GM12873 (cell line): ENCODE measurements around the gene TBC1D21.

Experiments used
- TF ChIP-seq, protein P1 (sequence below): IDR thresholded peaks from 2 replicates; pipeline ENCODE4 v1.5.1; 2012; ENCODE audit warnings: low read depth, mild to moderate bottlenecking, moderate library complexity, low read length, control low read depth; ENCODE audit not compliant: insufficient read depth; ENCODE audit errors: missing control alignments

Gene TBC1D21

DNA sequence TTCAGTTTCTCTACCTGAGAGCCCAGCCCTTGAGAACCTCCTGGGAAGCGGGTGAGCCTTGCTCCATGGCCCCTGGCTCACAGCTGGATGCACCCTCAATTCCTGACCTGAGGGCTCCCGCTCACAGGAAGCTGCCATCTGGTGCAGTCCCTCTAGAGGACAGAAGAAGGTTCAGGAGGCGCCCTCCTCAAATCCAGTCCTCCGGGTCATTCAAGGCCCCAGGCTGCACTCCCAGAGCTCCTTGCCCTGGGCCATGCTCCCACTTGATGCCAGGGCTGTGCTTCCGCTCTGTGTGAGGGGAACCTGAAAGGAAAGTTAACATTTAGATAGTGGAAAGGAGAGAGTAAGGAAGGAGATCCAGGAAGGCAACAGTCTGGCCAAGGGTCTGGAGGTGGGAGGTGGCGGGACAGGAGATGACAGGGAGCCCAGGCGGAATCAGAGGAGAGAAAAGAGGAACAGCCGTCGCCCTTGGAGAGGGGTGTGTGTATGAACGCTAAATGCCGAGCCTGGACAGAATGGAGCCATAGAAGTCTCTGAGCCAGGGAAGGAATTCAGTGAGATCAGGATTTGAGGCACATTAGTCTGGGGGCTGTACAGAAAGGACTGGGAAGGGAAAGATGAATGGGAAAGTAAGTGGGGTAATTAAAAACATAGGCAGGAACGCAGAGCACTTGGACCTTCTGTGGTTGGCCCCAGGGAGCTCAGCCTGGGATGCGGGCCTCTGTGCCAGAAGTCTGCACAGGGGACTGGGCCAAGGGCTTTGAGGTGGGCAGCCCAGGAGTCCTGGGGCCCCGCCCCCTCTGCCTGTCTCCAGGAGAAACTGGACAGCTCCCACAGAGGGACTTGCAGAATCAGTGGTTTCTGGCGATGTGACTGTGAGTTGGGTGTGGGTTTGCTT is 26.1 kb downstream of the TBC1D21 start:
- TF ChIP-seq, protein P1, sequence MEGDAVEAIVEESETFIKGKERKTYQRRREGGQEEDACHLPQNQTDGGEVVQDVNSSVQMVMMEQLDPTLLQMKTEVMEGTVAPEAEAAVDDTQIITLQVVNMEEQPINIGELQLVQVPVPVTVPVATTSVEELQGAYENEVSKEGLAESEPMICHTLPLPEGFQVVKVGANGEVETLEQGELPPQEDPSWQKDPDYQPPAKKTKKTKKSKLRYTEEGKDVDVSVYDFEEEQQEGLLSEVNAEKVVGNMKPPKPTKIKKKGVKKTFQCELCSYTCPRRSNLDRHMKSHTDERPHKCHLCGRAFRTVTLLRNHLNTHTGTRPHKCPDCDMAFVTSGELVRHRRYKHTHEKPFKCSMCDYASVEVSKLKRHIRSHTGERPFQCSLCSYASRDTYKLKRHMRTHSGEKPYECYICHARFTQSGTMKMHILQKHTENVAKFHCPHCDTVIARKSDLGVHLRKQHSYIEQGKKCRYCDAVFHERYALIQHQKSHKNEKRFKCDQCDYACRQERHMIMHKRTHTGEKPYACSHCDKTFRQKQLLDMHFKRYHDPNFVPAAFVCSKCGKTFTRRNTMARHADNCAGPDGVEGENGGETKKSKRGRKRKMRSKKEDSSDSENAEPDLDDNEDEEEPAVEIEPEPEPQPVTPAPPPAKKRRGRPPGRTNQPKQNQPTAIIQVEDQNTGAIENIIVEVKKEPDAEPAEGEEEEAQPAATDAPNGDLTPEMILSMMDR, result no peak

DNA sequence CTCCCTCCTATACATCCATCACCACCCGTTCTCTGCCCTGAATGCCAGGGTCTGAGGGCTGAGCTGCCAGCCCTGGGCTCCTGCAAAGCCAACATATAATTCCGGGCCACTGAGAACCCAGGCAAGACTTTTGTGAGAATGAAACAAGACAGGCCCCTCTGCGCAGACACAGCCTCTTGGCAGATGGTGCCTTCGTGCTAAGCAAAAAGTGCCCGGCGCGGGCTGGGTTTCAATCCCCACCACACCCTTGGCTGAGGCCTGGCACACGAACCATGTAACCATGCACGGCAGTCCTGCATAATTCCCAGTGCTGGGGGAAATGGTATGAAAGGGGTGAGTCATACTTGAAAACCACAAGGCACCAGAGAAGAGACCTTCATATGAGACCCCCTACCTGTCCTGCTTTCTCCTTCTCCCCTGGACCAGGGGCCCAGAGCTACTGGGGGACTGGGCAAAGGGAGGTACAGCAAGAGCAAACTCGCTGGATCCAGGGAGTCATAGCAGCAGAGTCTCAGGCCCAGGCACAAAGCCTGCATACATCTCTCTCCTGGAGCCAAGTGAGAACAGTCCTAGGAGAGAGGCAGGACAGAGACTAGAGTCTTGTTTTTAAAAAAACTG is 26.8 kb downstream of the TBC1D21 start:
- TF ChIP-seq, protein P1, result no peak

DNA sequence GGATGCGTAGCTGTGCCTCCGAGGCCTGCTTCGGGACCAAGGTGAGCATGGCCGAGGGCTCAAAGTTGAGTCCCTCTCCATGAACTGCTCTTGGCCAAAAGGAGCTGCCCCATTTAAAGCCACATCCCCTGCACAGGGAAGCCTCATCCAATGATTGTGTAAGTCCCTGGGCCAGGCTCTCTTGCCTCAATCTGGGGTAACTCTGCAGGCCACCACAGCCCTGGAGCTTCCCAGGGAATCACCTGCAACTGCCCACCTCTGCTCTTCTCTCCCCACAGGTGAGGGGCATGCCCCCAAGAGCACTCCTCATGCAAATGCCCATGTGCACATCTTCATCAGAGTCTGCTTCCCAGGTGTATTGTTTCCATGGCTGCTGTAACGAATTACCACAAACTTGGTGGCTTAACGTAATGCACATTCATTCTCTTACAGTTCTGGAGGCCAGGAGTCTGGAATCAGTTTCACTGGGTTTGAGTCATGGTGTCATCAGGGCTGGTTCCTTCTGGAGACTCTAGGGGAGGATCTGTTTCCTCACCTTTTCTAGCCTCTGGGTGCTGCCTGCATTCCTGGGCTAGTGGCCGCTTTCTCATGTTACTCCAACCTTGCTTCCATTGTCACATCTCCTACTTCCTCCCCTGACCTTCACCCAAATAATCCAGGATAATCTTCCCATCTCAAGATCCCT is 27.9 kb downstream of the TBC1D21 start:
- TF ChIP-seq, protein P1, result no peak

DNA sequence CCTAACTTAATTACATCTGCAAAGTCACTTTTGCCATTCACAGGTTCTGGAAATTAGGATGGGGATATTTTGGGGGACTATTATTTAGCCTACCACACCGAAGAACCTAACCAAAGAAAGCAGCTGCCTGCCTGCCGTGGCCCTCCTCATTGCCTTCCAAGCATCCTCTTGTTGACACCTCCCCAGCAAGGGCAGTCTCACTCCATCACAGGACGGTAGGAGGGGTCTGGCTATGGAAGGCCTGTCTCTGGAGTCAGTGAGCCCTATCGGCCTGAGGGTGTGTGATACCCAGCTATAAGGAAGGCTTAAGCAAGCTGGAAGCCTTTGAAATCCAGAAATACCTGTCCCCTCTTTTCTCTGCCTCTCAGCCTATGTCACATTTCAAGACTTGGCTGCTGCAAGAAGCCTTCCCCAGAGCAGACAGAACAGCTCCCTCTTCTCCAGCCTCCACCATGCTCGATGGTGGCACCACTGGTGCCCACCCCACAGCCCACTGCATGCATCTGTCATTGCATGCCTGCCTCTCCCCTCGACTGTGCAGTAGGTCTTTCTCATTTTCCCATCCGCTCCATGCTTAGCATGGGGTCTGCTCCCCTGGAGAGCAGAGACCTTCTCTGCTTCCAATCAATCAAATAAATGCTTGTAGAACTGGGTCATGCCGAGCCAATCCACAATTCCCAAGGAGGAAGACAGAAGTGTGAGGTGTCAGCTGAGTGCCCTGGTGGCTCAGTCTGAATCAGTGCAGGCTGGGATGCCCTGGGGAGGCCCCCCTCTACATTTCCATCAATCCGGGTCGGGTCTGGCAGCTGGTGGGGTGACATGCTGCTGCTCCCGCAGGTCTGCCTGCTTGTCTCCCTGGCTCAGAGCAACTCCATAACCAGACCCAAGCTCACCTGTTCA is 29.0 kb downstream of the TBC1D21 start:
- TF ChIP-seq, protein P1, result no peak

DNA sequence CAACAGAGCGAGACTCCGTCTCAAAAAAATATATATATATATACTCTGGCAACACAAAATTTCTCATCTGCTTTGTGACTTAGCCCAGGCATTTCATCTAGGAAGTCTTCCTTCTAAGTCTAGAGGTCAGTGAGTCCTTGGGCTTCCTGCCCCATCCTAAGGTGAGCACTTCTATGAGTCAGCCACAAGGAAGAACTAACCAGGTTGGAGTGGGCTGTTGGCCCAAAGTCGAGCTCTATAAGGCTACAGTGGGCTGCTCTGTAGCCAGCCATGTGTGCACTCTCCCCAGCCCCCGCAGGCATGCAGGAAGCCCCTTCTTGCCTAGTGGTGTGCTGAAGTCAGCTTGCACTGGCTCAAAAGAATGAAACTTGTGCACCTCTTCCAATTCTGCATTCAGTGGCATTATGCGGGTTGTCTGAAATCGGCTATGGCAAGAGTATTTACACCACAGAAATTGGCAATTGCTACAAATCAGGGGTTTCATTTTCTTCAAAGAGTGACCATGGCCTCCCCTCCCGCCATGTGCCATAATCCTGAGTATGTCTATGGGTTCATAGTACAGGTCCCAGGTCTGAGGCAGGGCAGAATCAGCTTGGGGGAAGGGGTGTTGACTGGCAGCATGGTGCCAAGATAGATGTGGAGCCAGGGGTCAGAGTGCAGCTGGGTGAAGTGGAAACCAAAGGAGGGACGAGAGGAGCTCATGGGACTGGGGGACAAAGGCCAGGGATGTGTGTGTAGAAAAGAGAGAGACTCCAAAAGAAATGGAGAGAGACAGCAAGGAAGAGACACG is 30.9 kb downstream of the TBC1D21 start:
- TF ChIP-seq, protein P1, result no peak

DNA sequence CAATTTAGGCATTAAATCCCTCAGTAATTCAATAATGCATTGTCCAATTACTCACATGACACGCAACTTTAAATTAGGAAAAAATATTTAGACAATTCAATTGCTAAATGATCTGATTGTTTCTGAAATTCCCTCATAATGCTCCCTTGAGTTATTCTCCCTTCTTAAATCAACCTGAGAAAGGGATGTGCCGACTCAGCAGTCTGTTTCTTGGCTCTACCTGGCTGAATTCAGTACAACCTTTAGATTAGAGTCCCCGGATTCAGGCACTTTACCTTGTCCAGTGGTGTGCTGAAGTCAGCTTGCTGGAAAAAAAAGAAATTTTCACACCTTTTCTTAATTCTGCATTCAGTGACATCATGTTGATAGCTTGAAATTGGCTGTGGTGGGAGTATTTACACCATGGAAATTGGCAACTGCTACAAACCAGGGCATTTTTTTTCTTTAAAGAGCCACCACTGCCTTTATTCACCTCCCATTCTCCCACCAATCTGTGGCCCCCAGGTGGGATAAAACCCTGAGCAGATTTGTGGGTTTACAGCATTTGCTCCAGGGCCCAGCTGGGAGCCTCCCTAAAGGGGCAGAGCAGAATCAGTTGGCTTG is 32.0 kb downstream of the TBC1D21 start:
- TF ChIP-seq, protein P1, result no peak
